GM19351 (cell line): ENCODE measurements around the gene UQCC5.

Experiments used
- ATAC-seq: cut with Tn5 transposase; IDR thresholded peaks from one replicate; pipeline ENCODE4 v1.9.1; 2021; ENCODE audit warnings: mild to moderate bottlenecking, moderate library complexity; ENCODE audit not compliant: unreplicated experiment

Gene UQCC5

DNA sequence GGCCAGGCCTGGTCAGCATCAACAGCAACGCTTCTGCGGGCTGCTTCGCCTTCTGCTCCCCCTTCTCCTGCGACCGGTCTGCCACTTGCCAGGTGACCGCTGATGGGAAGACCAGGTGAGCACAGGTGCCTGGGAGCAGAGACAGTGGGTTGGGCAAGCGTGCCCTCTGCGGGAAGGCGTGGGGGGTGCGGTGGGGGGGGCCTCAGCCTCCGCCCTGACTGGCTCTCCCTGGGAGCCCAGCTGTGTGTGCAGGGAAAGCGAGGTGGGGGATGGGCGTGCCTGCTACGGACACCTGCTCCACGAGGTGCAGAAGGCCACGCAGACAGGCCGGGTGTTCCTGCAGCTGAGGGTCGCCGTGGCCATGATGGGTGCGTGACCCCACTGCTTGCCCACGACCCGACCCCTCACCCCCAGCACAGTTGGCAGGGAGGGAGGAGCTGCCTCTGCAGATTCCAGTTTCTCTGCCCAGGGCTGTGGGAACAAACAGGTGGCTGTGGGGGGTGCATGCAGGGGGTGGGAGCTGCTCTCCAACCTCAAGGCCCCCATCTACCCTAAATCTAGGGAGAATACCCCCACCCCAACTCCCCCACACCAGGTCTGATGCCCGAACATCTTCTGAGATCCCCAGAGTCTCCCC, 32.5 kb upstream of the UQCC5 start:
- no peak for ATAC-seq

DNA sequence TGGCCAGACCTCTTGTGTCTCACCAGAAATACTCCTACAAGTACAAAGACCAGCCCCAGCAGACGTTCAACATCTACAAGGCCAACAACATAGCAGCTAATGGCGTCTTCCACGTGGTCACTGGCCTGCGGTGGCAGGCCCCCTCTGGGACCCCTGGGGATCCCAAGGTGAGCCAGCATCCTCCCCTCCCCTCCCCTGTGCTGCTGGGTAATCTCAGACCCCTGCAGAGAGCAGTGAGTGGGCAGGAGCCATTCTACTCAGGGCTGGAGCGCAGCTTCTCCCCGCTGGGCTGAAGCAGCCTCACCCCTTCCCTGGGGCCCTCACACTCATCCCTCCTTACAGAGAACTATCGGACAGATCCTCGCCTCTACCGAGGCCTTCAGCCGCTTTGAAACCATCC, 31.4 kb upstream of the UQCC5 start:
- no peak for ATAC-seq

DNA sequence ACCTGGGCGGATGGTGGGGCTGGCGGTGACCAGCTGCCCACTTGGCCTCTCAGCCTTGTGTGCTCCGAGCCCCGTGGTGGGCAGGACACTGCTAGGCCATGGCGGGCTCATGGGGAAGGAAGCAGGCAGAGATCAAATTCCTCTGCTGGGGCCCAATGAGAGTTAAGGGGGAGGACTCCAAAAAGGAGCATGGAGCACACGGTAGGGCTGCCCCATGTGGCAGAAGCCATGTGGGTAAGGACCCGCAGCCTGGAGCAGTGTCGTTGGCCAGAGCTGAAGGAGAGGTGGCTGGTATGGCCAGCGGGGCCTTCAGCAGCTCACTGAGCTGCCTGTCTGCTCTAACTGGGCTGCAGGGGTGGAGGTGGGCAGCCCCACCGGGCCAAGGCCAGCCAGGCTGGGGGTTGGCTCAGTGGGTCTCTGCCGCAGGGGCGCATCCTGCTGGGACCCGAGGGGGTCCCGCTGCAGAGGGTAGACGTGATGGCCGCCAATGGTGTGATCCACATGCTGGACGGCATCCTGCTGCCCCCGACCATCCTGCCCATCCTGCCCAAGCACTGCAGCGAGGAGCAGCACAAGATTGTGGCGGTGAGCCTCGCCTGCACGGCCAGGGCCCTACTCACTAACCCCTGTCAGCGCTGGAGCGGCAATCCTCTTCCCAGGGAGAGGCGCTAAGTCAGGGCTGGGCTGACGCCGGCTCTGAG, 30.0 kb upstream of the UQCC5 start:
- ATAC-seq = no peak

DNA sequence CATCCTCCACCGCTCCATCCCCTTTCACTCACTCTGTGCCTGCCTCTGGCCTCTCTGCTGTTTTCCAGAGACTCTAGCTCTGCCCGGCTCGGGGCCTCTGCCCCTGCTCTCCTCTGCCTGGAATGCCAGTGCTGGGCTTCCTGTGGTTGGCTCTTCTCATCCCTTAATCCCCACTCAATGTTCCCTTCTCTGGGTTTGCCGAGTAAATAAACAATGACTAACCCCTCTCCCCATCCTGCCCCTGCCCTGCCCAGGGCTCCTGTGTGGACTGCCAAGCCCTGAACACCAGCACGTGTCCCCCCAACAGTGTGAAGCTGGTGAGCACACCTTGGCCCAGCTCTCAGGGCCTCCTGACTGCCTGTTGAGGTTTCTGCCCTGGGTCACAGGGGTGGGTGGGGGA, 29.0 kb upstream of the UQCC5 start:
- ATAC-seq = no peak

DNA sequence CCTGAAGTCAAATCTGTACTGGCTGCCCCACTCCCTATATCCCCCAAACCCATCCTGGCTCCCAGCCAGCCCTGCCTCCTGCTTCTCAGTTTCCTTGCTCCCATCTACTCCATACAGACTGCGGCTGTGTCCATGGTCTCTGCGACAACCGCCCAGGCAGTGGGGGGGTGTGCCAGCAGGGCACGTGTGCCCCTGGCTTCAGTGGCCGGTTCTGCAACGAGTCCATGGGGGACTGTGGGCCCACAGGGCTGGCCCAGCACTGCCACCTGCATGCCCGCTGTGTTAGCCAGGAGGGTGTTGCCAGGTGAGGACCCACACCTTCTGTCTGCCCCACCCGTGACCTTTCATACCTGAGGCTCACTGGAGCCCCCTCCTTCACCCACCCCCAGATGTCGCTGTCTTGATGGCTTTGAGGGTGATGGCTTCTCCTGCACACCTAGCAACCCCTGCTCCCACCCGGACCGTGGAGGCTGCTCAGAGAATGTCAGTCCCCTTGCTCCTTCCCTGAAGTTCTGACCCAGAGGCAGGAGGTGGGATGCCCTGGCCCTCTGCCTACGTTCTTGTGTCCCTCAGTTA, 26.6 kb upstream of the UQCC5 start:
- ATAC-seq = no peak

DNA sequence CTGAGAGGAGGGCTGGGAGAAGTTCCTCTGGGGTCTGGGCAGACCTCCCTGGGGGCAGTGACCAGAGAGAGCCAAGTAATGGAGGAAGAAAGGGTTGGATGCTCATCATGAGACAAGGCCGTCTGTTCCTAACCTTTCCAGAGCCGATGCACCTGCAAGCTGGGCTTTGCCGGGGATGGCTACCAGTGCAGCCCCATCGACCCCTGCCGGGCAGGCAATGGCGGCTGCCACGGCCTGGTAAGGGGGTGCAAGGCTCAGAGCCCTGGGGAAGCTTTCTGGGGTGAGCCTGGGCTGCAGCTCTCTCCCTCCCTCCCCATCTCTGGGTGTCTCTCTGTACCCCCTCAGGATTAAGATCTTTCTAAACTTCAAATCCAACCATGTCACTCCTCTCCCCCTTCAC, 24.9 kb upstream of the UQCC5 start:
- ATAC-seq = no peak

DNA sequence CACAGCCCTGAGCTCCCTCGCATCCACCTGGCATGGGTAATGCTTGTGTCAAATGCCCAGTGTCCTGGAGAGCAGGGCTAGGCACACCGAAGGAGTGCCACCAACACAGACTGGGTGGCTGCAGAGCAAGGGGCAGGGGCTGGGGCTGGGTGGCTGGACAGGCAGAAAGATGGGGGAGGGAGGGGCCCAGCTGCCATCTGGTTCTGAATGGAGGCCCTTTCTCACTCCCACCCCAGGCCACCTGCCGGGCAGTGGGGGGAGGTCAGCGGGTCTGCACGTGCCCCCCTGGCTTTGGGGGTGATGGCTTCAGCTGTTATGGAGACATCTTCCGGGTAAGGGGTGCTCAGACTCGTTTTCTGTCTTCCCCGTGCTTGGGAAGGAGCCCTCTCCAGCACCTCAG, 24.3 kb upstream of the UQCC5 start:
- ATAC-seq = no peak

DNA sequence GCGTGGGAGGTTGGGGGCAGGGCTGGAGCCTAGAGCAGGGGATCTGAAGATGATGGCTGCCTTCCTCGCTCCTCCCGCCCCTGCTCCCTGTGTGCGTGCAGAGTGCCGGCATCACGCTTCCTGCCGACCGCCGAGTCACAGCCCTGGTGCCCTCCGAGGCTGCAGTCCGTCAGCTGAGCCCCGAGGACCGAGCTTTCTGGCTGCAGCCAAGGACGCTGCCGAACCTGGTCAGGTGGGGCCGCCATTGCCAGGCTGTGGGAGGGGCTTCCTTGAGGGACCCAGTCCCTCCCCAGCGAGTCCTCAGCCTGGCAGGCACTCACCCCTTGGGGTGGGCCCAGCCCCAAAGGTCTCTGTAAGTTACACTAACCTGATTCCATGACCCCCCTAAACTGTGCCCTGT, 23.7 kb upstream of the UQCC5 start:
- ATAC-seq = no peak

DNA sequence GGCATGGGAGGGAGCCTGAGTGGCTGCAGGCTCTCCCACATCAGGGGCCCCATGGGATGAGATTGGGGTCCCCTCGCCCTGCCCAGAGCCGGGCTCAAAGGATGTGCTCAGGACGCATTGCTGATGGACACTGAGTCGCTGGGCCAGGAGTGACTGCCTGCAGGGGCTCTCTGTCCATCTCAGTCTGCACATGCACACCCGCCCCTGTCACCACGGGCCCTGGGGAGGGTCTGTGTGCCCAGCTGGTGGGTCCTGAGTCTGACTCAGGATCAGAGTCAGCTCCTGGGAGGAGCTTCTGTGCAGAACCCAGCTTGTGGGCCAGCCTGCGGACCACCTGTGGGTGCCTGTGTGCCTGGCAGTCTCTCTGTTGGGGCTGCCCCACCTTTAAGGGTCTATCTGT, 23.1 kb upstream of the UQCC5 start:
- no peak for ATAC-seq

DNA sequence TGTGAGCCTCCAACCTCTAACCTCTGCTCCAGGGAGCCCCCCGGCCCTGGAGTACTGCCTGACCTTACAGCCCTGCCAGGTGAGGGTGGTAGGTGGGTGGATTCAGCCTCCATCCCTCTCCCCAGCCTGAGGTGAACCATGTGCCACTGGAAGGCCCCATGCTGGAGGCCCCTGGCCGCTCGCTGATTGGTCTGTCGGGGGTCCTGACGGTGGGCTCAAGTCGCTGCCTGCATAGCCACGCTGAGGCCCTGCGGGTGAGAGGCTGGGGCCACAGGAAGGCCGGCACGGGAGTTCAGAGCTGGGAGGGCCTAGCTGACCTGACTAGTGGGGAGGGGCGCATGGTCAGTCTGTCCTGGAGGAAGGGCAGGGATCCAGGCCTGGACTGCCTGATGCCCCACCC, 21.8 kb upstream of the UQCC5 start:
- ATAC-seq = no peak

DNA sequence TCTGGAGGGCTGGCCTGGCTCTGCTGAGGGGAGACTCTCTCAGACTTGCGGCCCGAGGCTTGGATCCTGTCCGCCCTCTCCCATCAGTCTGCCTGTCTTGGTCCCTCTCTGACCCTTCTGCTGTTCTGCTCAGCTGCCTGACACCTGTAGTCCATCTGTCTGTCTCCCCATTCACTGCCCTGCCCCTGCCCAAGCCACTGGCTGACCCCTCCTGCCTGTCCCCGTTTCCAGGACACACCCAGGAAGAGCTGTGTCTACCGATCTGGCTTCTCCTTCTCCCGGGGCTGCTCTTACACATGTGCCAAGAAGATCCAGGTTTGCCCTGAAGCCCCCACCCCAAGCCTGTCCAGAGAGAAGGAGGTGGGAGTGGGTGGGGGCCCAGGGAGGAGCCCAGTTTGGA, 21.2 kb upstream of the UQCC5 start:
- no peak for ATAC-seq

DNA sequence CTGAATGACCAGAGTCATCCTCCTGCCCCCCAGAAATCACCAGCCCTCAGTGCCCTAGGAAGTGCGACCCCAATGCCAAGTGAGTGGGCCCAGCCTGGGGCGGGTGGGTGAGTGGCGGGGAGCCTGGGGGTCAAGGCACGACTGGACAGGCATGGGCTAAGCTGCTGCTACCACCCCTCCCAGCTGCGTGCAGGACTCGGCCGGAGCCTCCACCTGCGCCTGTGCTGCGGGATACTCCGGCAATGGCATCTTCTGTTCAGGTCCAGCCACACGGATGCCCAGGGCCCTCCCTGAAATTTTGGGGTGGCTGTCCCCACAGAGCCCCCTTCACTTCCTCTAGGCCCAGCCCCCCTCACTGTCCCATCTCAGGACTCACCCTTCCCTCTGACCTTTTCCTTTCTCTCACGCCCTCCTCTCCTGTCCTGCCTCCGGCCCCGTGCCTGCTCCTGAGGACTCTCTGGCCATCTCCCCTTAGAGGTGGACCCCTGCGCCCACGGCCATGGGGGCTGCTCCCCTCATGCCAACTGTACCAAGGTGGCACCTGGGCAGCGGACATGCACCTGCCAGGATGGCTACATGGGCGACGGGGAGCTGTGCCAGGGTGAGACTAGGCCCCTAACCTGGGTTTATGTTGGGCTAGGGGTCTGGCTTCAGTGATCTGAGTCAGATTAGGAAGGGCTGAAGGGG, 19.8 kb upstream of the UQCC5 start:
- ATAC-seq = no peak

DNA sequence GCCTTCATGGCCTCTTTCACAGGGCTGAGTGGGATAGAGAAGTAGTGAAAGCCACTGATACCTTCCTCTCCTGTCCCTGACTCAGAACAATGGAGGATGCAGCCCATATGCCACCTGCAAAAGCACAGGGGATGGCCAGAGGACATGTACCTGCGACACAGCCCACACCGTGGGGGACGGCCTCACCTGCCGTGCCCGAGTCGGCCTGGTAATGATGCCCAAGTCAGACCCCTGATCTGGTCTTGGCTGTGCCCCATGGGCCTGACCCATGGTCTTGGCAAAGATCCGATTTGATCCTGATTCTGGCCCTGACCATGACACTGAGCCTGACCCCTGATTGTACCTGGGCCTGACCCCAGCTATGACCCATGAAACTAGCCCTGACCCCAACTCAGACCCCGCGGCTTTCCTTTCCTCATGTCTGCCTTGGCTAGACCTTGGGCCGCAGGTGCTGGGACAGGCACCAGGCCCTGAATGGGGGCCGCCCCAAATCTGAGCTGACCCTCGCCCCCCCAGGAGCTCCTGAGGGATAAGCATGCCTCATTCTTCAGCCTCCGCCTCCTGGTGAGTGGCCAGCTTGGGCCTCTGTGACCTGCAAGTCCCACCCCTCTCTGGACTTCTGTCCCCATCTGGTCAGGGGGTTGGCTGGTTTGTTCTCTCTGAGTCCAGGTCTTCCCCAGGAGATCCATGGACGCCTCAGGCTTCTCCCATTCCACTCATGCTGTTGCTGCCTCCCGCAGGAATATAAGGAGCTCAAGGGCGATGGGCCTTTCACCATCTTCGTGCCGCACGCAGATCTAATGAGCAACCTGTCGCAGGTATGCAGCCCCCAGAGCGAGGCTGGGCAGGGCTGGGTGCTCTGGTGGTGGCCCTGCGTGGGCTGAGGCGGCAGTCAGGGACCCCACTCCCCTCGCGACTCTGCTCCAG, 18.3 kb upstream of the UQCC5 start:
- no peak for ATAC-seq

DNA sequence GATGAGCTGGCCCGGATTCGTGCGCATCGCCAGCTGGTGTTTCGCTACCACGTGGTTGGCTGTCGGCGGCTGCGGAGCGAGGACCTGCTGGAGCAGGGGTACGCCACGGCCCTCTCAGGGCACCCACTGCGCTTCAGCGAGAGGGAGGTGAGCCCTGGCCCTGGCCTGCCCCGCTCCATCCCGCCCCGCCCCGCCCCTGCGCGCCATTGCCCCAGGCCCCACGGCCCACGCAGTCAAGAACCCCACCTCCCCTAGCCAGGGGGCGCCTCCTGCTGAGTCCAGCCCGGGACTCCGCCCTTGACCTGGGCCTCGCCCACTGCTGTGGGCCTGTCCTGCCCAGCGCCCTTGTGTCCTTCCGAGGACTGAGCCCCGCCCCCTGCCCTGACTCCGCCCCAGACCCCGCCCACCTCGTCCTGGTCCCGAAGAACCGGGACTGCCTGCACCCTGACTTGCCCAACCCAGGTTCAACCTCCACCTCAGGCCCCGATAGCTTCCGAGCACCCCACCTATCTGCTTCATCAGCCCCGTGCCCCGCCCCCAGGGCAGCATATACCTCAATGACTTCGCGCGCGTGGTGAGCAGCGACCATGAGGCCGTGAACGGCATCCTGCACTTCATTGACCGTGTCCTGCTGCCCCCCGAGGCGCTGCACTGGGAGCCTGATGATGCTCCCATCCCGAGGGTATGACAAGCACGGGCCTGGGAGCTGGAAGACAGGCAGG, 17.5 kb upstream of the UQCC5 start:
- ATAC-seq = no peak

DNA sequence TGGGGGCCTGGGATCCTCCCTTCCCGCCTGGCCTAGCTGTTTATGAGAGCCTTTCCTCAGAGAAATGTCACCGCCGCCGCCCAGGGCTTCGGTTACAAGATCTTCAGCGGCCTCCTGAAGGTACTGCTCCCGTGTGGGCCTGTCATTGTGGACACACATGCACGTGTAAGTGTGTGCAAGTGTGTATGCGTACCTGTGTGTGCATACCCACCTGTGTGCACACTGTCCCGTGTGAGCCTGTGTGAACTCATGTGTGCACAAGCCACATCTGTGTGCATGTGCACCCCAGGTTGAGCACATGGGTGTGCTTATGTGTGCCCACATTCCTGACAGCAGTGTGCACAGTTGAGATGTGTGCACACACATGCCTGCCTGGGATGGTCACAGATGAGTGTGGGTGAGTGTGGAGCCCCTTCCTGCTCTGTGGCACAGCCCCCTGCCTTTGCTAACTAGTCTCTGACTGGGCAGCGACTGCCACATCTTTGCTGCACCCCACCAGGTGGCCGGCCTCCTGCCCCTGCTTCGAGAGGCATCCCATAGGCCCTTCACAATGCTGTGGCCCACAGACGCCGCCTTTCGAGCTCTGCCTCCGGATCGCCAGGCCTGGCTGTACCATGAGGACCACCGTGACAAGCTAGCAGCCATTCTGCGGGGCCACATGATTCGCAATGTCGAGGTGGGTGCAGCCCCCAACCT, 16.8 kb upstream of the UQCC5 start:
- no peak for ATAC-seq

DNA sequence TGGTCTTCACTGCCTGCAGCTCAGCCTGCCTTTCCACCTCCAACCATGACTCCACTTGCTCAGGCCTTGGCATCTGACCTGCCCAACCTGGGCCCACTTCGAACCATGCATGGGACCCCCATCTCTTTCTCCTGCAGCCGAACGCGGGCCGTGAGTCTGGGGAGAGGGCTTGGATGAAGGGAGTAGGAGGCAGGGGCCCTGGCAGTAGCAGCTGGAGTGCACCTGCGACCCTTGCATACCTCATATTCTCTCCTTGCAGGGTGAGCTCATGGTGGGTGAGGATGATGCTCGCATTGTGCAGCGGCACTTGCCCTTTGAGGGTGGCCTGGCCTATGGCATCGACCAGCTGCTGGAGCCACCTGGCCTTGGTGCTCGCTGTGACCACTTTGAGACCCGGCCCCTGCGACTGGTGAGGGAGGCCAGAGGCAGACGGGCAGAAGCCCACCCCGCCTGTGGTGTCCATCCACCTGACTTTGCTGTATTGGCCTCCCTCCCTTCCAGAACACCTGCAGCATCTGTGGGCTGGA, 16.2 kb upstream of the UQCC5 start:
- no peak for ATAC-seq

DNA sequence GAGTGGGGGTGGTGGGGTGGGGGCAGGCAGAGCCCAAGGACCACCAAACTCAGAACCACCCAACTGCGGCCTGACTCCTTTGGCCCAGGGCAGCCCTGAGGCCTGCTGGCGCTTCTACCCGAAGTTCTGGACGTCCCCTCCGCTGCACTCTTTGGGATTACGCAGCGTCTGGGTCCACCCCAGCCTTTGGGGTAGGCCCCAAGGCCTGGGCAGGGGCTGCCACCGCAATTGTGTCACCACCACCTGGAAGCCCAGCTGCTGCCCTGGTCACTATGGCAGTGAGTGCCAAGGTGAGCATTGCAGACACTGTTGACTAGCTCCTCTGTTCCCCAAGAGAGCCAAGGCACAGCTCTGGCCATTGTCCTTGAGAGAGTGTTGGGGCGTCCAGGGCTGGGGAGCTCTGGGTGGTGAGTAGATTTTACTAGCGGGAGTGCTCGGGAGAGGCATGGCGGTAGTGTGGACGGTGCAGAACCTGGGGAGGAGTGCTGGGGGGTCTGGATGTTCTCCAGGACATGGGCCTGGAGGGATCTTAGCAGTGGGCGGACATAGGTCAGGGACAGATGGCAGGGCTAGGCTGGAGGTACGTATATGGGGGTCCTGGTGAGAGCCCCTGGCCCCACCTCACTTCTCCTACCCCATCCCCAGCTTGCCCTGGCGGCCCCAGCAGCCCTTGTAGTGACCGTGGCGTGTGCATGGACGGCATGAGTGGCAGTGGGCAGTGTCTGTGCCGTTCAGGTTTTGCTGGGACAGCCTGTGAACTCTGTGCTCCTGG, 15.5 kb upstream of the UQCC5 start:
- ATAC-seq = no peak

DNA sequence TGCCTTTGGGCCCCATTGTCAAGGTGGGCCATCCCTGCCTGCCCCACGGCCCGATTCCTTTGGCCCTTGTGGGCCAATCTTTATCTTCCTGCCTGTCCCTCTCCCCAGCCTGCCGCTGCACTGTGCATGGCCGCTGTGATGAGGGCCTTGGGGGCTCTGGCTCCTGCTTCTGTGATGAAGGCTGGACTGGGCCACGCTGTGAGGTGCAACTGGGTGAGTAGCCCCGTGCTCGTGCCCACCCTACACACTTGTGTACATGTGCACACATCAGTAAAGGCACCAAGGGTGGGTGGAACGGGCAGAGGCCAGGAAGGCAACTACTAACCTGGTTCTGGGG, 14.9 kb upstream of the UQCC5 start:
- no peak for ATAC-seq
